HEK293T (cell line): ENCODE data around the gene HSPB9.
"Not testable (repeated sequence)": the region's sequence is repeated elsewhere in the genome, so short reads cannot be mapped to it uniquely, and the experiment has no call there.

ENCODE experiments used
- CTCF ChIA-PET: fragments of 350-600 bp; formaldehyde crosslinking; extraction: SDS; loops from one replicate; lab custom pipeline; 2021; ENCODE audit warnings: antibody characterized with exemption, inconsistent platforms; lab: Yijun Ruan, JAX
- POLR2A ChIA-PET: fragments of 350-600 bp; formaldehyde crosslinking; extraction: SDS; loops from one replicate; lab custom pipeline; 2020; ENCODE audit warnings: antibody characterized with exemption, inconsistent platforms; lab: Yijun Ruan, JAX
- DNase-seq: peaks from one replicate; pipeline ENCODE4 v3.0.0; 2012; ENCODE audit warnings: mixed read lengths; ENCODE audit errors: extremely low spot score
- ARNT ChIP-seq: fragments of 450-650 bp; IDR thresholded peaks from 2 replicates; pipeline ENCODE4 v1.6.1; 2017; ENCODE audit warnings: mild to moderate bottlenecking
- BHLHE40 ChIP-seq: fragments of 450-650 bp; IDR thresholded peaks from 2 replicates; pipeline ENCODE4 v1.6.1; 2016; ENCODE audit warnings: mild to moderate bottlenecking, moderate library complexity, borderline replicate concordance
- CTBP1 ChIP-seq: fragments of 450-650 bp; IDR thresholded peaks from 2 replicates; pipeline ENCODE4 v1.6.1; 2016; ENCODE audit warnings: borderline replicate concordance
- ELF4 ChIP-seq: fragments of 450-650 bp; IDR thresholded peaks from 2 replicates; pipeline ENCODE4 v1.6.1; 2017; ENCODE audit warnings: antibody characterized with exemption
- FOXA1 ChIP-seq: fragments of 450-650 bp; IDR thresholded peaks from 2 replicates; pipeline ENCODE4 v1.6.1; 2016; ENCODE audit warnings: mild to moderate bottlenecking
- FOXK2 ChIP-seq: fragments of 450-650 bp; IDR thresholded peaks from 2 replicates; pipeline ENCODE4 v1.6.1; 2016; ENCODE audit warnings: mild to moderate bottlenecking
- FOXM1 ChIP-seq: fragments of 450-650 bp; IDR thresholded peaks from 2 replicates; pipeline ENCODE4 v1.6.1; 2017; ENCODE audit warnings: mild to moderate bottlenecking, borderline replicate concordance
- HDGF ChIP-seq: fragments of 450-650 bp; IDR thresholded peaks from 2 replicates; pipeline ENCODE4 v1.6.1; 2017; ENCODE audit warnings: antibody characterized with exemption, borderline replicate concordance
- L3MBTL2 ChIP-seq: fragments of 450-650 bp; conservative IDR thresholded peaks from 2 replicates; pipeline ENCODE4 v1.6.1; 2016; ENCODE audit warnings: mild to moderate bottlenecking
- LEF1 ChIP-seq: fragments of 450-650 bp; IDR thresholded peaks from 2 replicates; pipeline ENCODE4 v1.6.1; 2017; ENCODE audit warnings: mild to moderate bottlenecking, borderline replicate concordance
- NFRKB ChIP-seq: fragments of 450-650 bp; IDR thresholded peaks from 2 replicates; pipeline ENCODE4 v1.6.1; 2016; ENCODE audit warnings: mild to moderate bottlenecking, moderate library complexity
- SP1 ChIP-seq: fragments of 450-650 bp; IDR thresholded peaks from 2 replicates; pipeline ENCODE4 v1.6.1; 2017
- SUZ12 ChIP-seq: fragments of 450-650 bp; IDR thresholded peaks from 2 replicates; pipeline ENCODE4 v1.6.1; 2016; ENCODE audit warnings: mild to moderate bottlenecking
- TARDBP ChIP-seq: fragments of 450-650 bp; IDR thresholded peaks from 2 replicates; pipeline ENCODE4 v1.6.1; 2016
- ZNF384 ChIP-seq: fragments of 450-650 bp; IDR thresholded peaks from 2 replicates; pipeline ENCODE4 v1.6.1; 2016
- TF ChIP-seq, protein P1 (sequence below): fragments of 450-650 bp; IDR thresholded peaks from 2 replicates; pipeline ENCODE4 v1.6.1; 2016

HSPB9 gene

DNA sequence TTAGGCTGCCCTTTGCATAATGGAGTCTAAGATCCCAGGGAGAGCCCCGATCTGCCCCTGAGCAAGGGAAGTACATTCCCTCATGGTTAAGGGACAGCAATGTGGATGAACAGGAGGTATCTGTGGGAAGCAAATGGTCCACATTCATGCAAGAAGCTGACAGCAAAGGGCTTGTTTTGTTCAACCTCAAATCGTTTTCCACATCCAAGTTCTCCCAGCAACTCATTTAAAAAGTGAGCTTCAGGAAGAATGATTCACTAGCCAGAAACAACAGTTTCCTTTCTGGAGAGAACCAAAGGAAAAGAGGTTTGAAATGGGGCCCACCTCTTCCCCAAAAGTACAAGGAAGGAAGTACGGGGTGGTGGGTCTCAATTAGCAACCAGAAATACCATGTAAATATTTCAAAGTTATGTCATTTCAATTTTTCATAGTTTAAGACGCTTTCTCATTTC lies 9.4 kb downstream of the HSPB9 start:
- CTCF ChIA-PET: no interaction called here
- no peak for DNase-seq
- POLR2A ChIA-PET: interaction anchor here (3.9 kb wide), 1 partner anchor 11 kb away, joined by 25 read pairs; the partner anchor contains the start of gene KAT2A
- TF ChIP-seq FOXM1: no peak

- CTCF ChIA-PET: no interaction called here
- POLR2A ChIA-PET: no interaction called here
- DNase-seq: no peak
- TF ChIP-seq BHLHE40: no peak
These were observed 10.3 kb downstream of the HSPB9 start for GRCh38 chr17:42132941-42133340.

- CTCF ChIA-PET: no interaction called here
- TF ChIP-seq L3MBTL2 (no peak), CTBP1 (no peak), FOXA1 (no peak), BHLHE40 (no peak), ZNF384 (no peak)
- DNase-seq: no peak
- POLR2A ChIA-PET: interaction anchor here (1.1 to 2.7 kb wide), 3 partner anchors 13 to 203 kb away, joined by 3 to 15 read pairs (median 3); partner anchors contain the start of genes CNP, KAT2A and ODAD4
These were observed 10.9 kb downstream of the HSPB9 start for GRCh38 chr17:42133461-42134041.

DNA sequence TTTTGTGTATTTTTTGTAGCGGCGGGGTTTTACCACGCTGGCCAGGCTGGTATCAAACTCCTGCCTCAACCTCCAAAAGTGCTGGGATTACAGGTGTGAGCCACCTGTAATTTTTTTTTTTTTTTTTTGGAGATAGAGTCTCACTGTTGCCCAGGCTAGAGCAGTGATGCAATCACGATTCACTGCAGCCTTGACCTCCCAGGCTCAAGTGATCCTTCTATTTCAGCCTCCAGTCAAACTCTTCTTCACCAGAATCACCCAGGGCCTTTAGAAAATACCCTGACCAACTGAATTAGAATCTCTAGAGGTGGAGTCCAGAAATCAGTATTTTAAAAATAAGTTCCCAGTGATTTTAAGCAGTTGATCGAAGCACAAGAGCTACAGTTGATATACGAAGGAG lies 12.5 kb downstream of the HSPB9 start:
- TF ChIP-seq CTBP1: no peak
- no peak for TF ChIP-seq NFRKB
- TF ChIP-seq HDGF: no peak
- TF ChIP-seq ZNF384: no peak
- no peak for TF ChIP-seq SP1
- TF ChIP-seq LEF1: no peak
- TF ChIP-seq ARNT: no peak
- TF ChIP-seq FOXK2: no peak
- TF ChIP-seq FOXA1: no peak
- no peak for TF ChIP-seq ELF4
- no peak for TF ChIP-seq L3MBTL2
- CTCF ChIA-PET: interaction anchor here (0.6 kb wide), 1 partner anchor 175 kb away, joined by 5 read pairs; no protein-coding TSS in a partner anchor
- no peak for DNase-seq
- POLR2A ChIA-PET: interaction anchor here (1.3 to 2.7 kb wide), 2 partner anchors 14 to 118 kb away, joined by 5 to 15 read pairs; partner anchors contain the start of genes DNAJC7 and KAT2A

DNA sequence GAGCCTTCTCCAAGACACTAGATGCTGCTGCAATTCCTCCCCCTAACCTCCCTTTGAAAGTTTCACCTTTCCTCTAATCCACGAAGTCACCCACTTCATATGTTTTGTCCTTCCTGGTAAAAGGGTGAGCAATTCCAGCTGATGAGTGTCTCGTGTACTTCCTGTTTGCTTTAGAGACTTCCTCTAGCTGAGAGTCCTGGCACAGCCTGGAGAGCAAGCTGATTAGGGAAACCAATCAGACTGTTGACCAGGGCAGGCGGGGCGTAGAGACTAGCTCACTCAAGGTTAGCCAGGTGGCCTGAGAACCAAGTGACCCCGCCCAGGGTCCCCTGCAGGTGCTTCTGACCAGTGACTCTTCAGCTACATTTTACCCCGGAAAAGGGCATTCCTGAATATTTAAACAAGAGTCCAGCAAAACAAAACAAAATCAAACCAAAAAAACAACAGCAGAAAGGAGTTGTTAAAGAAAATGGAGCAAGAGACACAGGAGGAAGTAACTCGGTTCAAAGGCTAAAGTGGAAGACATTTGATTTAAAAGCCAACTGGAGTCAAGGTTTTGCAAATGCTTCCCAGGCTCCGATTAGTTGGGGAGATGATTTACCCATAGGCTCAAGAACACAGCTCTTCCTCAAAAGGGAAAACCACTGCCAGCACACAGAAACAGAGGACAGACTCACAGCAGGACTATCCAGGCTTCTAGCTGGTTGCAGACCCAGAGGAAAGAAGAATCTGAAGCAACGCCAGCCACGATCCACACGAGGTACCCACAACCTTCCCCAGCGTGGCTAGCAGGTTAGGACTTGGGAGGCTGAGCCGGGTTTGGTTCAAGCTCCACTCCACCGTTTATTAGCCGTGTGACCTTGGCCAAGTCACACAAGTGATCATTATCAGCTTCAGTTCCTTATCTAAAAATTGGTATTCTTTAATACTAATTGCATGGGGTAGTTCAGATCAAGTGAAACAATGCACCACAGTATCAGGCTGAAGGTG lies 13.4 kb downstream of the HSPB9 start:
- no peak for DNase-seq
- ChIA-PET POLR2A (interaction anchor here (1.1 to 2.7 kb wide), 3 partner anchors 15 to 119 kb away, joined by 3 to 15 read pairs (median 5); partner anchors contain the start of genes DNAJC7 and KAT2A), CTCF (interaction anchor here (0.6 kb wide), 1 partner anchor 1997 kb away, joined by 3 read pairs; no protein-coding TSS in a partner anchor)
- TF ChIP-seq SP1 (no peak), FOXA1 (no peak), BHLHE40 (no peak), TARDBP (no peak), ELF4 (no peak), FOXM1 (no peak), ZNF384 (no peak), L3MBTL2 (no peak)

GRCh38 chr17:42136654-42137051 lies 14.0 kb downstream of the HSPB9 start:
- CTCF ChIA-PET: interaction anchor here (0.6 kb wide), 1 partner anchor 1997 kb away, joined by 3 read pairs; no protein-coding TSS in a partner anchor
- no peak for DNase-seq
- TF ChIP-seq, protein P1, sequence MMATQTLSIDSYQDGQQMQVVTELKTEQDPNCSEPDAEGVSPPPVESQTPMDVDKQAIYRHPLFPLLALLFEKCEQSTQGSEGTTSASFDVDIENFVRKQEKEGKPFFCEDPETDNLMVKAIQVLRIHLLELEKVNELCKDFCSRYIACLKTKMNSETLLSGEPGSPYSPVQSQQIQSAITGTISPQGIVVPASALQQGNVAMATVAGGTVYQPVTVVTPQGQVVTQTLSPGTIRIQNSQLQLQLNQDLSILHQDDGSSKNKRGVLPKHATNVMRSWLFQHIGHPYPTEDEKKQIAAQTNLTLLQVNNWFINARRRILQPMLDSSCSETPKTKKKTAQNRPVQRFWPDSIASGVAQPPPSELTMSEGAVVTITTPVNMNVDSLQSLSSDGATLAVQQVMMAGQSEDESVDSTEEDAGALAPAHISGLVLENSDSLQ: no peak
- TF ChIP-seq FOXK2 (no peak), BHLHE40 (no peak), SUZ12 (no peak), NFRKB (no peak), SP1 (no peak), FOXA1 (no peak), L3MBTL2 (no peak), ZNF384 (no peak), ARNT (no peak)
- POLR2A ChIA-PET: interaction anchor here (1.1 kb wide), 1 partner anchor 17 kb away, joined by 3 read pairs; no protein-coding TSS in a partner anchor

- TF ChIP-seq HDGF (no peak), CTBP1 (no peak), ZNF384 (no peak), ARNT (no peak), SP1 (no peak), LEF1 (no peak), FOXA1 (no peak), ELF4 (no peak), FOXM1 (no peak), BHLHE40 (no peak), NFRKB (no peak), L3MBTL2 (no peak)
- TF ChIP-seq, protein P1: no peak
- DNase-seq: no peak
- CTCF ChIA-PET: no interaction called here
- POLR2A ChIA-PET: interaction anchor here (1.0 to 1.3 kb wide), 5 partner anchors 15 to 122 kb away, joined by 3 to 4 read pairs (median 3); partner anchors contain the start of genes DNAJC7, KAT2A and NKIRAS2
These were observed 16.3 kb downstream of the HSPB9 start for GRCh38 chr17:42138749-42139492.

DNA sequence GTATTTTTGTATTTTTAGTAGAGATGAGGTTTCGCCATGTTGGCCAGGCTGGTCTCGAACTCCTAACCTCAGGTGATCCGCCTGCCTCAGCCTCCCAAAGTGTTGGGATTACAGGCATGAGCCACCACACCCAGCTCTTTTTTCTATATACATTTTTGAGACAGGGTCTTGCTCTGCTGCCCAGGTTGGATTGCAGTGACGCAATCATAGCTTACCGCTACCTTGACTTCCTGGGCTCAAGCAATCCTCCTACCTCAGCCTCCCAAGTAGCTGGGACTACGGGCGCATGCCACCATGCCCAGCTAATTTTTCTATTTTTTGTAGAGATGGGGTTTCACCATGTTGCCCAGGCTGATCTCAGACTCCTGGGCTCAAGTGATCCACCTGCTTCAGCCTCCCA lies 18.1 kb downstream of the HSPB9 start:
- DNase-seq, CTCF ChIA-PET, POLR2A ChIA-PET: not testable (repeated sequence)
